GM12891 (cell line): ENCODE data around the gene TPSAB1.

Experiments used
- PAX5 ChIP-seq: IDR thresholded peaks from 2 replicates; pipeline ENCODE4 v1.6.1; 2011; ENCODE audit warnings: low read length, moderate library complexity, mild to moderate bottlenecking; ENCODE audit not compliant: insufficient read depth, severe bottlenecking
- POLR2A ChIP-seq: IDR thresholded peaks from 2 replicates; pipeline ENCODE4 v1.6.1; 2011; ENCODE audit warnings: low read depth, low read length, control low read depth
- POLR2AphosphoS5 ChIP-seq: IDR thresholded peaks from 2 replicates; pipeline ENCODE4 v1.6.1; 2011; ENCODE audit warnings: low read depth, low read length, control low read depth
- TAF1 ChIP-seq: IDR thresholded peaks from 2 replicates; pipeline ENCODE4 v1.6.1; 2011; ENCODE audit warnings: low read depth, low read length, control low read depth

DNA sequence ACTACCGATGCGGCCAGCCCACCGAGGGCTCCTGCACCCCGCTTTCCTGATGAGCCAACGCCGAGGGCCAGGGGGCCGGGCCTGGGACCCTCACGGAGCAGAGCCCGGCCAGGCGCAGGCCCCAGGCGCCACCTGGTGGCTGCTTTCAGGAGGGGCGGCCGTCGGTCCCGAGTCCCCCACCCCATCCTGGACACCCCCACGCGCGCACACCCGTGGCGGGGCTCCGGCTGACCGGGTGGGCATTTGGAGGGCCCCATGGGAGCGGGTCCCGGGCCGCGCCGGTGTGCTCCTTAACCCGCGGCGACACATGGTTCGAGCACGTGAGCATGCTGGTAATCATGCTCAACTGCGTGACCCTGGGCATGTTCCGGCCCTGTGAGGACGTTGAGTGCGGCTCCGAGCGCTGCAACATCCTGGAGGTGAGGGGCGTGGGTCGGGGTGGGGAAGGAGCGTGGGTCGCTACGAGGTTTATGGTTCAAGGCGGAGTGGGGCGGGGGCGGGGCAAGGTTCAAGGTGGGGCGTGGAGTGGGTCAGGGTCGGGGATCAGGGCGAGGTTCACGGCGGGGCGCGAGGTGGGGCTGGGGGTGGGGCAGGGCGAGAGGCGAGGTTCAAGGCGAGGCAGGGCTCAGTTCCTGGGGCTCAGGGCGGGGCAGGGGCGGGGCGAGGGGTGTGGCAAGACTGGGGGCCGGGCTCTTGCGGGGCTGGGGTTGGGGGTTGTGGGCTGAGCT lies 45.7 kb upstream of the TPSAB1 start:
- no peak for TF ChIP-seq POLR2A
- TF ChIP-seq POLR2AphosphoS5: no peak
- no peak for TF ChIP-seq PAX5
- no peak for TF ChIP-seq TAF1
